HG03135 (cell line): ENCODE measurements around the gene UNKL.
"Not testable (repeated sequence)": the region's sequence is repeated elsewhere in the genome, so short reads cannot be mapped to it uniquely, and the experiment has no call there.

Experiments
- ATAC-seq: cut with Tn5 transposase; IDR thresholded peaks from one replicate; pipeline ENCODE4 v1.9.1; 2021; ENCODE audit warnings: mild to moderate bottlenecking, moderate library complexity; ENCODE audit not compliant: unreplicated experiment

UNKL gene

GRCh38 chr16:1330260-1330914 is 84.1 kb downstream of the UNKL start:
- no peak for ATAC-seq

- ATAC-seq, result not testable (repeated sequence)
Observed at GRCh38 chr16:1328961-1329360, 85.5 kb downstream of the UNKL start.

GRCh38 chr16:1328136-1328535 is 86.4 kb downstream of the UNKL start:
- not testable (repeated sequence) for ATAC-seq

- ATAC-seq, result no peak
Observed at GRCh38 chr16:1327619-1327947, 86.9 kb downstream of the UNKL start.

GRCh38 chr16:1326946-1327618 is 87.4 kb downstream of the UNKL start:
- no peak for ATAC-seq

GRCh38 chr16:1326391-1326790 is 88.1 kb downstream of the UNKL start:
- no peak for ATAC-seq

GRCh38 chr16:1325673-1326371 is 88.7 kb downstream of the UNKL start:
- ATAC-seq, result no peak

- no peak for ATAC-seq
Observed at GRCh38 chr16:1325261-1325660, 89.2 kb downstream of the UNKL start.

- no peak for ATAC-seq
Observed at GRCh38 chr16:1324286-1324826, 90.1 kb downstream of the UNKL start.

GRCh38 chr16:1323296-1324239 is 90.9 kb downstream of the UNKL start:
- ATAC-seq, result no peak

- ATAC-seq, result no peak
Observed at GRCh38 chr16:1322407-1322806, 92.1 kb downstream of the UNKL start.

GRCh38 chr16:1320658-1321240 is 93.8 kb downstream of the UNKL start:
- no peak for ATAC-seq

GRCh38 chr16:1320097-1320496 is 94.4 kb downstream of the UNKL start:
- no peak for ATAC-seq

GRCh38 chr16:1319041-1319440 is 95.5 kb downstream of the UNKL start:
- no peak for ATAC-seq

- ATAC-seq, result no peak
Observed at GRCh38 chr16:1318268-1318545, 96.3 kb downstream of the UNKL start.

- ATAC-seq, result no peak
Observed at GRCh38 chr16:1317479-1318267, 96.8 kb downstream of the UNKL start.

- no peak for ATAC-seq
Observed at GRCh38 chr16:1316033-1316405, 98.5 kb downstream of the UNKL start.

- no peak for ATAC-seq
Observed at GRCh38 chr16:1315081-1316032, 99.1 kb downstream of the UNKL start.
